IMR-90 (cell line): Measurements from ENCODE around the gene EIF4G2. TPM values are rescaled to one million over a fixed set of nuclear protein-coding genes. Genes with fewer than 3 reads are reported as not detected.
A peak's percentile ranks its signal among the peaks of the same experiment; 100 is the strongest.

ENCODE experiments used
- ATAC-seq: fragments of 200-7000 bp; cut with Tn5 transposase; 2 replicates; pipeline ENCODE4 v1.9.1; 2020; ENCODE audit warnings: low read depth, mild to moderate bottlenecking, moderate library complexity
- BruUV-seq: library from RNA; stranded (reverse); fragments of 400-500 nt; replicated peaks from 2 replicates; lab custom pipeline; 2021; lab: Mats Ljungman, UMichigan
- CTCF ChIA-PET: fragments of 300-600 bp; formaldehyde crosslinking; extraction: SDS; loops from one replicate; lab custom pipeline; 2021; ENCODE audit warnings: antibody characterized with exemption; lab: Yijun Ruan, JAX
- POLR2A ChIA-PET: fragments of 300-600 bp; sonication (Branson Sonifier 250); formaldehyde crosslinking; loops from one replicate; lab custom pipeline; 2022; ENCODE audit warnings: antibody characterized with exemption; ENCODE audit not compliant: unreplicated experiment; lab: Charles Lee
- DNase-seq: peaks from one replicate; pipeline ENCODE4 v3.0.0; 2013
- H2AFZ ChIP-seq: replicated peaks from 2 replicates; pipeline ENCODE3; 2013; ENCODE audit warnings: low read length, mild to moderate bottlenecking; ENCODE audit not compliant: poor library complexity
- H2AK5ac ChIP-seq: 2 replicates; pipeline ENCODE4 v1.6.1; 2013; ENCODE audit warnings: low read depth, low read length, inconsistent platforms
- H2AK9ac ChIP-seq: replicated peaks from 2 replicates; pipeline ENCODE3; 2013; ENCODE audit warnings: mild to moderate bottlenecking, low read depth, low read length, moderate library complexity; ENCODE audit not compliant: poor library complexity
- H2BK120ac ChIP-seq: 2 replicates; pipeline ENCODE4 v1.6.1; 2013; ENCODE audit warnings: low read depth, low read length, inconsistent platforms
- H2BK15ac ChIP-seq: 3 replicates; pipeline ENCODE4 v1.6.1; 2013; ENCODE audit warnings: low read depth, low read length, inconsistent platforms
- H2BK20ac ChIP-seq: 2 replicates; pipeline ENCODE4 v1.6.1; 2013; ENCODE audit warnings: low read depth, mild to moderate bottlenecking, inconsistent platforms, low read length, moderate library complexity
- H2BK5ac ChIP-seq: 2 replicates; pipeline ENCODE4 v1.6.1; 2013; ENCODE audit warnings: mild to moderate bottlenecking, low read depth, low read length, inconsistent platforms; ENCODE audit not compliant: poor library complexity, severe bottlenecking
- H3K14ac ChIP-seq: replicated peaks from 2 replicates; pipeline ENCODE4 v1.6.1; 2013; ENCODE audit warnings: low read depth, low read length, inconsistent platforms
- H3K18ac ChIP-seq: 2 replicates; pipeline ENCODE4 v1.6.1; 2013; ENCODE audit warnings: low read depth, low read length, control low read depth
- H3K23ac ChIP-seq: 2 replicates; pipeline ENCODE4 v1.6.1; 2013; ENCODE audit warnings: low read depth, low read length, inconsistent platforms
- H3K27ac ChIP-seq: 2 replicates; pipeline ENCODE4 v1.5.1; 2013; ENCODE audit warnings: mild to moderate bottlenecking, control low read depth, low read length; ENCODE audit not compliant: insufficient read depth
- H3K27me3 ChIP-seq: 2 replicates; pipeline ENCODE4 v1.6.1; 2013; ENCODE audit warnings: low read length; ENCODE audit not compliant: control insufficient read depth, insufficient read depth
- H3K36me3 ChIP-seq: 2 replicates; pipeline ENCODE4 v1.6.1; 2013; ENCODE audit warnings: low read length, mixed read lengths; ENCODE audit not compliant: control insufficient read depth, insufficient read depth
- H3K4ac ChIP-seq: 2 replicates; pipeline ENCODE4 v1.6.1; 2013; ENCODE audit warnings: low read depth, low read length, inconsistent platforms
- H3K4me1 ChIP-seq: 2 replicates; pipeline ENCODE4 v1.6.1; 2013; ENCODE audit warnings: low read length, mixed read lengths; ENCODE audit not compliant: control insufficient read depth, insufficient read depth
- H3K4me2 ChIP-seq: 2 replicates; pipeline ENCODE4 v1.6.1; 2013; ENCODE audit warnings: low read depth, mild to moderate bottlenecking, control low read depth, low read length, moderate library complexity
- H3K4me3 ChIP-seq: 2 replicates; pipeline ENCODE4 v1.5.1; 2013; ENCODE audit warnings: low read depth, mild to moderate bottlenecking, control low read depth, low read length, moderate library complexity; ENCODE audit not compliant: insufficient read depth
- H3K56ac ChIP-seq: 2 replicates; pipeline ENCODE4 v1.6.1; 2013; ENCODE audit warnings: low read length, inconsistent platforms; ENCODE audit not compliant: insufficient read depth; ENCODE audit errors: extremely low read depth
- H3K79me1 ChIP-seq, 2 experiments: 2 replicates each; pipeline ENCODE4 v1.6.1; 2013; ENCODE audit warnings: low read length in 2 of 2, inconsistent platforms in 1 of 2, low read depth in 1 of 2
- H3K9ac ChIP-seq: 2 replicates; pipeline ENCODE4 v1.6.1; 2013; ENCODE audit warnings: low read depth, low read length, control low read depth
- H3K9me1 ChIP-seq: 2 replicates; pipeline ENCODE4 v1.6.1; 2013; ENCODE audit warnings: low read length, inconsistent platforms; ENCODE audit not compliant: insufficient read depth
- H3K9me3 ChIP-seq: 2 replicates; pipeline ENCODE4 v1.6.1; 2013; ENCODE audit warnings: low read length; ENCODE audit not compliant: control insufficient read depth, insufficient read depth
- H4K20me1 ChIP-seq: 2 replicates; pipeline ENCODE4 v1.6.1; 2013; ENCODE audit warnings: low read length, inconsistent platforms; ENCODE audit not compliant: insufficient read depth
- H4K5ac ChIP-seq: 2 replicates; pipeline ENCODE4 v1.6.1; 2013; ENCODE audit warnings: mild to moderate bottlenecking, low read depth, low read length, control low read depth
- H4K8ac ChIP-seq, 2 experiments: 2 replicates each; pipeline ENCODE4 v1.6.1; 2013; ENCODE audit warnings: low read depth in 2 of 2, low read length in 2 of 2, control low read depth in 1 of 2, inconsistent platforms in 1 of 2
- H4K91ac ChIP-seq: 2 replicates; pipeline ENCODE4 v1.6.1; 2013; ENCODE audit warnings: low read depth, low read length, inconsistent platforms; ENCODE audit not compliant: insufficient read depth
- BHLHE40 ChIP-seq: fragments of 150-350 bp; IDR thresholded peaks from 2 replicates; pipeline ENCODE4 v1.6.1; 2016; ENCODE audit warnings: mild to moderate bottlenecking, low read depth, low read length
- FOS ChIP-seq: fragments of 150-350 bp; IDR thresholded peaks from 2 replicates; pipeline ENCODE4 v1.6.1; 2016; ENCODE audit warnings: low read depth, low read length
- MAZ ChIP-seq: IDR thresholded peaks from 2 replicates; pipeline ENCODE4 v1.6.1; 2012; ENCODE audit warnings: low read depth, mild to moderate bottlenecking, low read length, improper control_type of control experiment, moderate library complexity, borderline replicate concordance
- MXI1 ChIP-seq: IDR thresholded peaks from 2 replicates; pipeline ENCODE4 v1.6.1; 2012; ENCODE audit warnings: low read depth, mild to moderate bottlenecking, low read length, moderate library complexity, borderline replicate concordance
- NFE2L2 ChIP-seq: fragments of 150-350 bp; IDR thresholded peaks from 2 replicates; pipeline ENCODE4 v1.6.1; 2016; ENCODE audit warnings: low read depth, mild to moderate bottlenecking, low read length
- RAD21 ChIP-seq: IDR thresholded peaks from 2 replicates; pipeline ENCODE4 v1.6.1; 2012; ENCODE audit warnings: low read length, improper control_type of control experiment
- RCOR1 ChIP-seq: IDR thresholded peaks from 2 replicates; pipeline ENCODE4 v1.6.1; 2012; ENCODE audit warnings: mild to moderate bottlenecking, low read length, improper control_type of control experiment; ENCODE audit not compliant: insufficient replicate concordance
- RFX5 ChIP-seq: IDR thresholded peaks from 2 replicates; pipeline ENCODE4 v1.8.0; 2012; ENCODE audit warnings: low read depth, mild to moderate bottlenecking, low read length, moderate library complexity
- SMC3 ChIP-seq: fragments of 150-350 bp; IDR thresholded peaks from 2 replicates; pipeline ENCODE4 v1.6.1; 2016; ENCODE audit warnings: low read depth, mild to moderate bottlenecking, antibody characterized with exemption, low read length, moderate library complexity
- WGBS, 2 experiments: methylation state at CpG; one replicate each; pipeline versions ENCODE4 v1.1.5 to v1.1.7; 2013; ENCODE audit warnings: missing lambda C conversion rate in 2 of 2; ENCODE audit not compliant: insufficient read length in 1 of 2; ENCODE audit errors: extremely low coverage in 2 of 2; 5-methylcytosine and 5-hydroxymethylcytosine counted together
- dilution Hi-C: fragments of 300-500 bp; cut with HindIII; formaldehyde crosslinking; loops from one replicate; pipeline ENCODE4 v1.14.3; 2018; ENCODE audit warnings: low sequenced_read_pairs; ENCODE audit not compliant: unreplicated experiment
- in situ Hi-C: fragments of 300-500 bp; cut with MboI; formaldehyde crosslinking; loops from 3 replicates; pipeline ENCODE4 v1.14.3; 2019; ENCODE audit warnings: low sequenced_read_pairs, inconsistent platforms, mixed read lengths
- intact Hi-C: fragments of 100-400 bp; cut with micrococcal nuclease; formaldehyde crosslinking; loops from 2 replicates; pipeline ENCODE4 v1.10.0; 2022
- polyA plus RNA-seq, 3 experiments: library from polyadenylated mRNA; depleted of rRNA; stranded (reverse); fragments of >200 nt; gene quantifications; 2 replicates each; pipeline ENCODE4 v1.2.3, GENCODE V29; 2012; ENCODE audit warnings: low replicate concordance in 1 of 3
- total RNA-seq: library from RNA; depleted of rRNA; stranded (reverse); fragments of >200 nt; gene quantifications from 2 replicates; pipeline ENCODE4 v1.2.3, GENCODE V29; 2012
- TF ChIP-seq, protein P1 (sequence below): fragments of 150-350 bp; IDR thresholded peaks from 2 replicates; pipeline ENCODE4 v1.6.1; 2016; ENCODE audit warnings: low read depth, mild to moderate bottlenecking, low read length, moderate library complexity, borderline replicate concordance
- TF ChIP-seq, protein P2 (sequence below): conservative IDR thresholded peaks from 2 replicates; pipeline ENCODE4 v1.5.1; 2012; ENCODE audit warnings: mild to moderate bottlenecking, low read depth, low read length, improper control_type of control experiment
- TF ChIP-seq, protein P3 (sequence below): fragments of 150-350 bp; IDR thresholded peaks from 2 replicates; pipeline ENCODE4 v1.6.1; 2017; ENCODE audit warnings: mild to moderate bottlenecking, antibody characterized with exemption, low read length, low read depth

The EIF4G2 gene
- total and polyA plus RNA-seq, 2 of the 4 experiments (the other 2 are of a cell fraction): 492 to 1,216 TPM

DNA sequence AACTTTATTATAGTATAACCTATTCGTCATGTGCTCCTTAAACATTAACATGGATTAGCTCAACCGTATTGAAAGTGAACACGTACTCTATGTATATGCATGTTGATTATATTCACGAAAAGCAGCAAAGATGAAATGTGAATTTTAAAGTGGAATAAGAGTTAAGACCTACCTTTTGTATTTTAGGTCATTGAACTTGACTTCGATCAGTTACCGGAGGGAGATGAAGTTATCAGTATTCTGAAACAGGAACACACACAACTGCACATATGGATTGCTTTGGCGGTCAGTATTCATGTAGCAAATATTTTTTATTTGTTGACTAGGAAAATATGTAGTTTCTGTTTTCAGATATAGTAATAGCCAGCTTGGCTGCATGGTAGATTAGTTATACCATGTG is 56.2 kb downstream of the EIF4G2 start:
- no peak overlapping the region for H2AK5ac ChIP-seq

More for the DNA sequence above, 56.2 kb downstream of the EIF4G2 start:
- Histone ChIP-seq H3K79me1 (peaks cover 15 to 28% of the 10 kb centered on the region in 2 experiments), H4K91ac (no peak overlapping the region), H2BK5ac (no peak overlapping the region), H3K4me1 (no peaks in the 10 kb centered on the region; the same call in 1 of the 2 replicates), H2BK20ac (no peak overlapping the region), H3K56ac (no peak overlapping the region), H4K5ac (no peak overlapping the region), H3K27me3 (no peaks in the 10 kb centered on the region), H3K14ac (no peak overlapping the region), H2AK9ac (no peak overlapping the region), H3K9me3 (no peaks in the 10 kb centered on the region), H3K27ac (no peak overlapping the region), H3K36me3 (peaks cover 10% of the 10 kb centered on the region), H3K9me1 (peaks cover 3% of the 10 kb centered on the region; the same call in 1 of the 2 replicates), H3K4me2 (peak overlapping the region; percentile 96), H3K9ac (no peak overlapping the region), H3K4me3 (no peak overlapping the region), H2BK120ac (no peak overlapping the region), H3K4ac (no peak overlapping the region), H4K8ac (no peak overlapping the region), H2AFZ (no peak overlapping the region), H3K18ac (no peak overlapping the region), H3K23ac (no peak overlapping the region), H2BK15ac (no peak overlapping the region), H4K20me1 (peaks cover 9% of the 10 kb centered on the region)
- dilution Hi-C loops: no loop called here
- DNase-seq: no peak
- in situ Hi-C loops: no loop called here
- CTCF ChIA-PET: no interaction called here
- intact Hi-C loops: no loop called here
- TSS peak; percentile 53 for BruUV-seq
- TF ChIP-seq RCOR1 (no peak), RAD21 (no peak), NFE2L2 (no peak), SMC3 (no peak), BHLHE40 (no peak), MAZ (no peak), FOS (no peak), MXI1 (no peak), RFX5 (no peak)
- TF ChIP-seq, protein P1, sequence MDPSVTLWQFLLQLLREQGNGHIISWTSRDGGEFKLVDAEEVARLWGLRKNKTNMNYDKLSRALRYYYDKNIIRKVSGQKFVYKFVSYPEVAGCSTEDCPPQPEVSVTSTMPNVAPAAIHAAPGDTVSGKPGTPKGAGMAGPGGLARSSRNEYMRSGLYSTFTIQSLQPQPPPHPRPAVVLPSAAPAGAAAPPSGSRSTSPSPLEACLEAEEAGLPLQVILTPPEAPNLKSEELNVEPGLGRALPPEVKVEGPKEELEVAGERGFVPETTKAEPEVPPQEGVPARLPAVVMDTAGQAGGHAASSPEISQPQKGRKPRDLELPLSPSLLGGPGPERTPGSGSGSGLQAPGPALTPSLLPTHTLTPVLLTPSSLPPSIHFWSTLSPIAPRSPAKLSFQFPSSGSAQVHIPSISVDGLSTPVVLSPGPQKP: no peak
- TF ChIP-seq, protein P2, sequence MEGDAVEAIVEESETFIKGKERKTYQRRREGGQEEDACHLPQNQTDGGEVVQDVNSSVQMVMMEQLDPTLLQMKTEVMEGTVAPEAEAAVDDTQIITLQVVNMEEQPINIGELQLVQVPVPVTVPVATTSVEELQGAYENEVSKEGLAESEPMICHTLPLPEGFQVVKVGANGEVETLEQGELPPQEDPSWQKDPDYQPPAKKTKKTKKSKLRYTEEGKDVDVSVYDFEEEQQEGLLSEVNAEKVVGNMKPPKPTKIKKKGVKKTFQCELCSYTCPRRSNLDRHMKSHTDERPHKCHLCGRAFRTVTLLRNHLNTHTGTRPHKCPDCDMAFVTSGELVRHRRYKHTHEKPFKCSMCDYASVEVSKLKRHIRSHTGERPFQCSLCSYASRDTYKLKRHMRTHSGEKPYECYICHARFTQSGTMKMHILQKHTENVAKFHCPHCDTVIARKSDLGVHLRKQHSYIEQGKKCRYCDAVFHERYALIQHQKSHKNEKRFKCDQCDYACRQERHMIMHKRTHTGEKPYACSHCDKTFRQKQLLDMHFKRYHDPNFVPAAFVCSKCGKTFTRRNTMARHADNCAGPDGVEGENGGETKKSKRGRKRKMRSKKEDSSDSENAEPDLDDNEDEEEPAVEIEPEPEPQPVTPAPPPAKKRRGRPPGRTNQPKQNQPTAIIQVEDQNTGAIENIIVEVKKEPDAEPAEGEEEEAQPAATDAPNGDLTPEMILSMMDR: no peak
- TF ChIP-seq, protein P3, sequence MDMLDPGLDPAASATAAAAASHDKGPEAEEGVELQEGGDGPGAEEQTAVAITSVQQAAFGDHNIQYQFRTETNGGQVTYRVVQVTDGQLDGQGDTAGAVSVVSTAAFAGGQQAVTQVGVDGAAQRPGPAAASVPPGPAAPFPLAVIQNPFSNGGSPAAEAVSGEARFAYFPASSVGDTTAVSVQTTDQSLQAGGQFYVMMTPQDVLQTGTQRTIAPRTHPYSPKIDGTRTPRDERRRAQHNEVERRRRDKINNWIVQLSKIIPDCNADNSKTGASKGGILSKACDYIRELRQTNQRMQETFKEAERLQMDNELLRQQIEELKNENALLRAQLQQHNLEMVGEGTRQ: no peak
- POLR2A ChIA-PET: no interaction called here
- WGBS, 2 experiments: 100% methylated on average over 2 of the region's 7 CpGs; no CpG with 5 or more reads in 1 of the 2 experiments
- ATAC-seq: no peak
